Measurements from ENCODE around the gene SRMS.
A peak's percentile ranks its signal among the peaks of the same experiment; 100 is the strongest.
"Not testable (repeated sequence)": the region's sequence is repeated elsewhere in the genome, so short reads cannot be mapped to it uniquely, and the experiment has no call there.

Gene SRMS

DNA sequence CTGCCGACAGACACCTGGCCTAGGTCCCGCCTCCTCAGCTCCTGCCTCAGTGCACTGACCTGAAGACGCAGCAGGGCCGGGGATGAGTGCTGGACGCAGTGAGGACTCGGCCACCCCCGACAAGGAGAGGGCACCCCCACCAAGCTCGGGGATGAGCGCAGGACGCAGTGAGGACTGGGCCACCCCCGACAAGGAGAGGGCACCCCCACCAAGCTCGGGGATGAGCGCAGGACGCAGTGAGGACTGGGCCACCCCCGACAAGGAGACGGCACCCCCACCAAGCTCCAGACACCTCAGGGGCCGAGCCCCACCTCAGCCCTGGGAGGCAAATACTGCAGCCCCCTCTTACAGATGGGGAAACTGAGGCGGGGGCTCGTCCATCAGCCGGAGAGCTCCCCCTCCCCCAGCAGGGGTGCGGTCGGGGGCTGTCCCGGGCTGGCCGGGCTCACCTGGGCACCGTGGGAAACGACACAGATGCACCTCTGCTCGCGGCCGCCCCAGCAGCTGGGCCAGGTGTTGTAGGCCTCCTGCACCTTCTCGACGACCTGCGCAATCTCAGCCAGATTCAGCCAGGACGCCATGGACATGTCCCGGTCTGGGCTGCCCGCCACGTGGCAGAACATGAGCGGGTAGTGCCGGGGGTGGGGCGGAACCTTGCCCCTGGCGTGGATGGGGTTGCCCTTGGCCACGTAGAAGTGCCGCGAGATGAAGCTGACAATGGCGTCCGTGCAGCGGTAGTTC lies 19.0 kb upstream of the SRMS start:
- DNase-seq (ENCODE audit: low spot score) = no peak

DNA sequence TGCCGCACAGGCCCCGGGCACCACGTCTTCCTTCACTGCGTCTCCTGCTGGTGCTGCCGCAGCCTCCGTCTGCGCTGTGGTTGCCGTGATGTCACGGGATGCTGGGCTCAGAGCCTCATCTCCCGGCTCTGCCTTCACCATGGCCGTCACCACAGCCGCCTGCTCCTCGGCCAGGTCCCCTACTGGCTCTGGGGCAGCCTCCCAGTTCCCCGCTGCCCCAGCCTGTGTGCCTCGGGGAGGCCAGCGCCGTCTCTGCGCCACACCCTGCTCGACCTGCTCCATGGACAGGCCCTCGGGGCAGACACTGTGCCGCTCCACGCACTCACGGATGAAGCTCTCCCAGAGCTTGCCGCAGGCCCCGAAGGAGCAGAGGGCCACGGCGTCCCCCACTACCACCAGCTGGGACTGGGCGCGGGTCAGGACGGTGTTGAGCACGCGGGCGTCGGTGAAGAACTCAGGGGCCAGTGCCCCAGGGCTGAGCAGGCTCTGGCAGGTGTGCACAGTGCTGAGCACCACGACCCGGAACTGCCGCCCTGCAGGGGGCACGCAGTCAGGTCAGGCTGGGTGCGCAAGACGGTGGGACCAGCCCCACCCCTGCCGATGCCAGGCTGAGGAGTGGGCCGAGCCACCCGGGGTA lies 18.3 kb upstream of the SRMS start:
- no peak for DNase-seq (ENCODE audit: low spot score)

DNA sequence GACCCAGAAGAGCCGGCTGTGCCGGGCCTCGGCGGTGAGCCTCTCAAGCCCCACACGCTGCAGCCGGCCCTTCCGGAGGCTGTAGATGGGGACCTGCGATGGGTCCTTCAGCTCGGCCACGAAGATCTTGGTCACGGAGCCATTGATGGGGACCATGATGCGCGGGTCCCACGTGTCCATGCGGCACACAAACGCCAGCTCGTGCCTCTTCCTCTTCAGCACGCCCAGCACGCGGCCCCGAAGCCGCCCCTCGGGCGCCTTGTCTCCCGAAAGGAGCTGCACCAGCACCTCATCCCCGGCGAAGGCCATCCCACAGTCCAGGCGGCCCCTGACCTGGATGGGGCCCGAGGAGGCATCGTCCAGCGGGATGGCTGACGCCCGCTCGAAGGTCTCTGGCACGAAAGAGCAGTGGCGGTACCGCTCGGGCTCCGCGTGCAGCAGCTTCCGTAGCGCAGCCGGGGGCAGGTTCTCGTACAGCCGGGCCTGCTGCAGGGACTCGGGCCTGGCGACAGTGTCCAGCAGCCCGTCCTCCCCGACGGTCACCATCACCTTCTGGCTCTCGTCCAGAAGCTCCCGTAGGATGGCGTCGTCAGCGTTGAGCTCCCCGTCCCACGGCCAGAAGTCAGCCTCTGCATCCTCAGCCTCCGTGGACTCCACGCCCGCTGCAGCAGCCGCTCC lies 17.6 kb upstream of the SRMS start:
- no peak for DNase-seq (ENCODE audit: low spot score)

- DNase-seq (ENCODE audit: low spot score) = no peak
Observed at GRCh38 chr20:63564036-63564810, 16.7 kb upstream of the SRMS start.

DNA sequence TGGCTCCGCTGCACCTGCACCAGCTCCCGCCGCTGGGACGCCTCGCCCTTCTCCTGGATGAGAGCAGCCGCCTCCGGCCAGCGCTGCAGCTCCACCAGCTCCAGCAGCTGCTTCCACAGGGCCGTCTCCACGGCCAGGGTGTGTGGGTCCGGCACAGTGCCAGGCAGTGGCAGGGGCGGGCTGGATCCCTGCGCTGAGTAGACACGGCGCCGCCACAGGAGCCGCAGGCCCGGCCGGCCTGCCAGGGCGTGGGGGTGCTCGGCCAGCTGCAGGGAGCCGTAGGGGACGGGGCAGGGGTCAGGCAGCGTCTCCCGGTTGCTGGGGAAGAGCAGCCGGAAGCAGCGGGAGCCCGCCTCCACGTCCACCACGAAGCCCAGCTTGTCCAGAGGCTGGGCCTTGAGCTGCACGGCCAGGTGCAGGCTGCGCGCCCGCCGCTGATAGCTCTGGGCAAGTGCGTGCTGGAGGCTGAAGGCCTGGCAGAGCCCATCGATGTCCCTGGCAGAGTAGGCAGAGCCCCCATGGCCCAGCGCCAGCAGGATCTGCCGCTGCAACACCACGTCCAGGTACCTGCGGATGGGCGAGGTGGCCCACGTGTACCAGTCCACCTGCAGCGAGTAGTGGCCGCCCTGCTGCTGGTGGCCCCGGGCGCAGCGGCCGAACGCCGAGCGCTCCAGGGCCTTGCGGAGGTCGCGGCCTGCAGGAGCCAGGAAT lies 15.8 kb upstream of the SRMS start:
- DNase-seq (ENCODE audit: low spot score) = no peak

GRCh38 chr20:63562461-63563224 lies 15.1 kb upstream of the SRMS start:
- DNase-seq (ENCODE audit: low spot score) = no peak

GRCh38 chr20:63561624-63562396 lies 14.3 kb upstream of the SRMS start:
- DNase-seq (ENCODE audit: low spot score) = no peak

GRCh38 chr20:63560856-63561609 lies 13.5 kb upstream of the SRMS start:
- DNase-seq (ENCODE audit: low spot score) = no peak

- DNase-seq (ENCODE audit: low spot score) = no peak
Observed at GRCh38 chr20:63560333-63560805, 12.8 kb upstream of the SRMS start.

DNA sequence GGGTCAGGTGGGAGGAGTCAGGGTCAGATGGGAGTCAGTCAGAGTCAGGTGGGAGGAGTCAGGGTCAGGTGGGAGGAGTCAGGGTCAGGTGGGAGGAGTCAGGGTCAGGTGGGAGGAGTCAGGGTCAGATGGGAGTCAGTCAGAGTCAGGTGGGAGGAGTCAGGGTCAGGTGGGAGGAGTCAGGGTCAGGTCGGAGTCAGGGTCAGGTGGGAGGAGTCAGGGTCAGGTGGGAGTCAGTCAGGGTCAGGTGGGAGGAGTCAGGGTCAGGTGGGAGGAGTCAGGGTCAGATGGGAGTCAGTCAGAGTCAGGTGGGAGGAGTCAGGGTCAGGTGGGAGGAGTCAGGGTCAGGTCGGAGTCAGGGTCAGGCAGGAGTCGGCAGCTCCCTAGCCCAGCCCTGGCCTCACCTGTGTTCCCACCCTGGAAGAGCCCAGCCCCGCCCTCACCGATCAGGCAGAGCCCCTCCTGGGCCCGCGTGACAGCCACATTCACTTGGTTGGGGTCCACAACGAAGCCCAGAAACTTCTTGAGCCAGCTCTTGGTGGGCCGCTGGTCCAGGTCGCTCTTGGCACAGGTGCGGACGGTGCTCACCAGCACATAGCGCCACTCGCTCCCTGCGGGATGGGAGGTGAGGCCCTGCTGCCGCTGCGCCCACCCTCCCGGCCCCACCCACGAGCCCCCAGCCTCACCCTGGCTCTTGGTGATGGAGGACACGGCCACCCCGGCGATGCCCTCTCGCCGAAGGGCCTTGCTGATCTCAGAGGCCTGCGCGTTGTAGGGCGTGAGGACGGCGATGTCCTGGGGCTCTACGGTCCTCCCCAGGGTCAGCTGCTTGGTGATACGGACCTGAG lies 12.2 kb upstream of the SRMS start:
- DNase-seq (ENCODE audit: low spot score) = not testable (repeated sequence)

GRCh38 chr20:63558804-63559484 lies 11.4 kb upstream of the SRMS start:
- no peak for DNase-seq (ENCODE audit: low spot score)

DNA sequence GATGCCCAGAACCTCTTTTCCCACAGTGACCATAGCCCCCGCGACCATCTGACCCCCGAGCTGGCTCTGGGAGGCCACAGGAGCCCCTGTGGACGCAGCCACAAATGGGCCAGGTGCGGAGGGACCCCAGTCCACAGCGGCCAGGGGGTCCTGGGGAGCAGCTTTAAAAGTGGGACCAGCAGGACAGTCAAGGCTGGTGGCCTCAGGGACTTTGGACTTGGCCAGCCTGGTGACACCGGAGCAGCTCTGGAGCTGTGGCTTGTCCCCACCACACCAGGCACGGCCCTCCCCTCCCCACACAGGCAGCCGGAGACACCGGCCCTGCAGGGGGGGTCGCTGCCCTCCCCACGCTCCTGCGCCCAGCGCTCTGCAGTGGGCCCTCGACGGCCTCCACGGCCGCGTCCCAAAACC lies 9.9 kb upstream of the SRMS start:
- DNase-seq (ENCODE audit: low spot score) = no peak

GRCh38 chr20:63556873-63557478 lies 9.4 kb upstream of the SRMS start:
- no peak for DNase-seq (ENCODE audit: low spot score)

DNA sequence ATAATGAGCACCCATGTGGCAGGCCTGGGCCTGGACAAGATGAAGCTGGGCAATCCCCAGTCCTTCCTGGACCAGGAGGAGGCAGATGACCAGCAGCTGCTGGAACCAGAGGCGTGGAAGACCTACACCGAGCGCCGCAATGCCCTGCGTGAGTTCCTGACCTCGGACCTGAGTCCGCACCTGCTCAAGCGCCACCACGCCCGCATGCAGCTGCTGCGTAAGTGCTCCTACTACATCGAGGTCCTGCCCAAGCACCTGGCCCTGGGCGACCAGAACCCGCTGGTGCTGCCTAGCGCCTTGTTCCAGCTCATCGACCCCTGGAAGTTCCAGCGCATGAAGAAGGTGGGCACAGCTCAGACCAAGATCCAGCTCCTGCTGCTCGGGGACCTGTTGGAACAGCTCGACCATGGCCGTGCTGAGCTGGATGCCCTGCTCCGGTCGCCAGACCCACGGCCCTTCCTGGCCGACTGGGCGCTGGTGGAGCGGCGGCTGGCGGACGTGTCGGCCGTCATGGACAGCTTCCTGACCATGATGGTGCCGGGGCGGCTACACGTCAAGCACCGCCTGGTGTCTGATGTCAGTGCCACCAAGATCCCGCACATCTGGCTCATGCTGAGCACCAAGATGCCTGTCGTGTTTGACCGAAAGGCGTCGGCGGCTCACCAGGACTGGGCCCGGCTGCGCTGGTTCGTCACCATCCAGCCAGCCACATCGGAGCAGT lies 8.3 kb upstream of the SRMS start:
- DNase-seq (ENCODE audit: low spot score) = no peak

DNA sequence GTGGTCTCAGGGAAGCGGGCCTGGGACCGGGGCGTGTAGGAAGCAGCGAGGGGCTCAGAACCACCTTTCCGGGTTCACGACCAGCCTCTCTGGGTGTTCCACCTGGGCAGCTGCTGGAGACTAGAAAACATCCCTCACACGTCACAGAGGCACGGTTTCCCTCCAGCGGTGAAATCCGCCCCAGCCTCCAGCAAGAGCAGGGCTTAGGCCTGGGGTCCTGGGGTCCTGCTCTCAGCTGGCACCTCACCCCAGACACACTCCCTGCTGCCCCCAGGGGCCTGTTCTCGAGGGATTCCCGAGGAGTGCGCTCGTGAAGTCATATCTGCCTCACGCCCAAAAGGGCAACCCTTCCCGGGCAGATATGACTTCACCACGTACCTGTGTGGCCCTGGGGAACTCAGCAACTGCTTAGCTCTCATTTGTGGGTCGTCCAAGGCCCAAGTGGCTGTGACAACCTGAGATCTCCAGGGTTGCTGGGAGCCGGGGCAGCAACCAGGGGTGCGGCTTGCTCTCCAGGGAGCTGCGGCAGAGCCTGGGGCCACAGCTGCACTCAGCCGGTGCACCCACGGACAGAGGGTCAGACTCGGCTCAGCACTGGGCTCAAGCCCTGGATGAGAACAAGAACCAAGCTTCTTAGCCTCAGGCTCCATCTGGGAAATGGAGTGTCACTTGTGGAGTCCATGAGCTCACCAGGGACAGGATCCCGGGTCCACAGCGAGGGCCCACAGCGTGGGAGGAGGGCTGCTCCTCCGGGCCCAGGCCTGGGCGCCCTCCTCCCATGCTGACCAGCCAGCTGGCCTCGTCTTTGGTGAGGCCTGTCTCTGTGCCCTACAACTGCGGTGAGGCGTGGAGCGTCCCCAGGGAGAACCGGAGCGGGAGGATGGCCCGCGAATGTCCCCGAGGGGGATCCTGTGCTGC lies 7.1 kb upstream of the SRMS start:
- no peak for DNase-seq (ENCODE audit: low spot score)

- DNase-seq (ENCODE audit: low spot score) = peak; percentile 80
Observed at GRCh38 chr20:63553933-63554290, 6.4 kb upstream of the SRMS start, which contains the start of gene FNDC11. Gene FNDC11, plus strand, starts transcription at chr20:63554159. Its CDS starts 1,505 bp downstream, at chr20:63555664.
